ENCODE measurements around the gene PDE4D.

Gene PDE4D

DNA sequence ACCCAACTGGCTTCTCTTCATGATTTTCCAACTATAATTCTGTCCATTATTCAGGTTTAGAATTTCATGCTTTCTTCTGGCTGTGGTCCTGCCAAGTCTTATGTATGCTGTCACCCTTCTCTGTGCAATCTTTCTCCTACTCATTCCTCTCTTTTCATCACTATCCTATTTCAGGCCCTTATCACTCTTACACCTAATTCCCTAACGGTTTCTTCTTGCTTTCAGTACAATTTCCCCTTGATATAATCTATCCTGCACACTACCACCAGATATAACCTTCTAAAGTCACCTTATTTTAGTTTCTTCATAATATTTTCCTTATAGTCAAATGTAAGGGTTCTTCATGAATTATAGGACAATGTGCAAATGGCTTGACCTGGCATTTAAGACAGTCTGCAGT is 874.4 kb downstream of the PDE4D start:
- DNase-seq (ENCODE audit: low spot score) = no peak
- TF ChIP-seq, protein P1, sequence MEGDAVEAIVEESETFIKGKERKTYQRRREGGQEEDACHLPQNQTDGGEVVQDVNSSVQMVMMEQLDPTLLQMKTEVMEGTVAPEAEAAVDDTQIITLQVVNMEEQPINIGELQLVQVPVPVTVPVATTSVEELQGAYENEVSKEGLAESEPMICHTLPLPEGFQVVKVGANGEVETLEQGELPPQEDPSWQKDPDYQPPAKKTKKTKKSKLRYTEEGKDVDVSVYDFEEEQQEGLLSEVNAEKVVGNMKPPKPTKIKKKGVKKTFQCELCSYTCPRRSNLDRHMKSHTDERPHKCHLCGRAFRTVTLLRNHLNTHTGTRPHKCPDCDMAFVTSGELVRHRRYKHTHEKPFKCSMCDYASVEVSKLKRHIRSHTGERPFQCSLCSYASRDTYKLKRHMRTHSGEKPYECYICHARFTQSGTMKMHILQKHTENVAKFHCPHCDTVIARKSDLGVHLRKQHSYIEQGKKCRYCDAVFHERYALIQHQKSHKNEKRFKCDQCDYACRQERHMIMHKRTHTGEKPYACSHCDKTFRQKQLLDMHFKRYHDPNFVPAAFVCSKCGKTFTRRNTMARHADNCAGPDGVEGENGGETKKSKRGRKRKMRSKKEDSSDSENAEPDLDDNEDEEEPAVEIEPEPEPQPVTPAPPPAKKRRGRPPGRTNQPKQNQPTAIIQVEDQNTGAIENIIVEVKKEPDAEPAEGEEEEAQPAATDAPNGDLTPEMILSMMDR (IDR thresholded peaks at IDR 0.05; ENCODE audit: extremely low read depth, missing control alignments) = no peak

DNA sequence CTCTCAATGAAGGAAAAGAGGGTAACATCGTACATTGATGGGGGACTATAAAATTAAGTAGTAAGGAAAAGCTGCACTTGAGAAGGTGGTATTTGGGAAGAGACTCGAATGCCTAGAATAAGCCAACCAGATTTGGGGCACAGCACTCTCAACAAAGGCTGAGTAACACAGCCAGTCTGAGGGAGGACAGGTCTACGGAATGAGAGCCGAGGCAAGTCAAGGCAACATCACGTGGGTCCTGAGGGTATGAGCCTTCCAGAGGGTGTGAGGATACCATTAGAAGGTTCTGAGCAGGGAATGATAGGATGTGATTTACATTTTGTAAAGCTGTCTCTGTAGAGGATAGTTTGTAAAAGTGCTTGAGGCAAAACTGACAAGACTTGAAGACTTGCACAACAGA is 876.6 kb downstream of the PDE4D start:
- TF ChIP-seq, protein P1 (IDR thresholded peaks at IDR 0.05; ENCODE audit: extremely low read depth, missing control alignments) = no peak
- DNase-seq (ENCODE audit: low spot score) = no peak

DNA sequence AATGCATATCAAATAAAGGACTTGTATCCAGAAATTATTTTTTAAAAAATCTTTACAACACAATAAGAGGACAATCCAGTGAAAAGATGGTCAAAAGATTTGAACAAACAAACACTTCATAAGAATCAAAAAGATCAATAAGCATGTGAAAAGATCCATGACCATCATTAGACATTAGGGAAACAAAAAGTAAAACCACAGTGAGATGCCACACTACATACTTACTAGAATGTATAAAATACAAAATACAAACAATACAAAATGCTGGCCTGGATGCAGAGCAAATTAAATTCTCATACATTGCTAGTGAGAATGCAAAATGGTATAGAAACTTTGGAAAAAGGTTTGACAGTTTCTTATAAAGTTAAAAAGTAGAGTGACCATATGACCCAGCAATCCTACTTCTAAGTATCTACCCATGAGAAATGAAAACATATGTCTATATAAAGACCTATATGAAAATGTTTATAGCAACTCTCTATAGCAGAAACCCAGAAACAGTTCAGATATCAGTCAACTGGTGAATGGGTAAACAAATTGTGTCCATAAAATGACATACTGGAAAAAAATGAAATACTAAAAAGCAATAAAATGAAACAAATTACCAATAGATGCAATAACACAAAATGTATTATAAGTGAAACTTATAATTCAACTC is 884.6 kb downstream of the PDE4D start:
- TF ChIP-seq, protein P1 (IDR thresholded peaks at IDR 0.05; ENCODE audit: extremely low read depth, missing control alignments) = no peak
- no peak for DNase-seq (ENCODE audit: low spot score)

DNA sequence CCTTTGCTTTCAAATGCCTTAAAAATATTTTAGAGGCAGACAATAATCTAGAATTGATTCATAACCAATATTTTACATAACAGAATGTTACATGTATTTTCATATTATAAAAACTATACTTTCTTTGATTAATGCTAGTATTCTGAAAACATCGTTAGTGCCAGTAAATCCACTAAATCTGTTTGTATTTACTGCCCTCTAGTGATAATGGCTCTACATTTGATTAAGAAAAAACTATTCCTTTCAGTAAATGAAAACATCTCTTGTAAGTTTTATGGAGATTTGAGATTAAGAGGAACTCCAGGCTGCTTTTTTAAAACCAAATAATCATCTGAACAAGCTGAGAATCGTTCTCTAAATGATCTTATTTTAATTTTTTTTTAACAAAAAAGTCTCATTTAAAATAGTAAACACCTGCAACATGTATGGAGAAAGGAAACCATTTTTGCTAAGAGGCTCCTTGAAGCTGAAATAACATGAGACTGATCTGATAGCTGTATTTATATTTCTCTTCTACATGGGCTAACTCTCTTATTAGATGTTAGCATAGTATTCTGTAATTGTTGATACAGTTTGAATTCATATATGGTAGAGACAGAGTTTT is 886.0 kb downstream of the PDE4D start:
- TF ChIP-seq, protein P1 (IDR thresholded peaks at IDR 0.05; ENCODE audit: extremely low read depth, missing control alignments) = no peak
- DNase-seq (ENCODE audit: low spot score) = peak; percentile 23

DNA sequence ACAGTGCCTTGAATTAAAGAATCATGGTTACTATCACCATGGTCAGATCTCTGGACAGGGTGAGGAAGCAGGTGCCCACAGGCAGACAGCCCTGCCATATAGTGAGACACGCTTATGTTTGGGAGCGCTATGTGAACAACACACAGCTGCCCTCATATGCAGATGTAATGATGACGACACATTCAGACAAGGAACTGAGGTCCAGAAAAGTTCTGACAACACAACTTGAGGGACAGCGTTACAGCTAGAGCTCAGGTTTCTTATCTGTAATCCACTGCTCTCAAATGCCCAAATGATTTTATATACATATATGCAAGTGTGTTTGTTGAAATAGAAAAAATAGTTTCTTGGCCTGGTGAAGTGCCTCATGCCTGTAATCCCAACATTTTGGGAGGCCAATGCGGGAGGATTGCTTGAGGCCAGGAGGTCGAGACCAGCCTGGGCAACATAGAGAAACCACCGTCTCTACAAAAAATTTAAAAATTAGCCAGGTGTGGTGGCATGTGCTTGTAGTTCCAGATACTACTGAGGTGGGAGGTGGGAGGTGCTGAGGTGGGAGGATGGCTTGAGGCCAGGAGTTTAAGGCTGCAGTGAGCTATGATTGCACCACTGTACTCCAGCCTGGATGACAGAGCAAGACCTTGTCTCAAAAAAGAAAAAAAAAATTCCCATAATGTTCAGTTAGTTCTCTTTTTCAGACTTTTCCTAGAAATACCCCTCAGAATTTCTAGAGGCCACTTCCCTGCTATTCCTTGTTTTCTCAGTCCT is 887.4 kb downstream of the PDE4D start:
- DNase-seq (ENCODE audit: low spot score) = no peak
- TF ChIP-seq, protein P1 (IDR thresholded peaks at IDR 0.05; ENCODE audit: extremely low read depth, missing control alignments) = no peak

DNA sequence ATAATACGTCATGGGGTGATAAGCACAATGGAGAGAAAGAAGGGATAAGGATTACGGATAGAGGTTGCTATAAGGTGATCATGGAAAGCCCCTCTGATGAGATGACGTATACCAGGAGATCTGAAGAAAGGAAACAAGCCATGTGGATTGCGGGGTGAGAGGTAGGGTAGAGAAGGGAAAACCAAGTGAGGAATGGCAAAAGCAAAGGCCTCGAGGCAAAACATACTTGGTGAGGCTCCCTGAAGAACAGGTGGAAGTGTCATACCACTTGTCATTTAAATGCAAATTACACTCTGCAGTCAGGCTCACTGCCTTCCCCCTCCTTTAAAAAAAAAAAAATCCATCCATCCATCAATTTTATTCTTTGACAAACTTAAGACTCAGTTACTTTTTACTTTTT is 889.9 kb downstream of the PDE4D start:
- DNase-seq (ENCODE audit: low spot score) = no peak
- TF ChIP-seq, protein P1 (IDR thresholded peaks at IDR 0.05; ENCODE audit: extremely low read depth, missing control alignments) = no peak

DNA sequence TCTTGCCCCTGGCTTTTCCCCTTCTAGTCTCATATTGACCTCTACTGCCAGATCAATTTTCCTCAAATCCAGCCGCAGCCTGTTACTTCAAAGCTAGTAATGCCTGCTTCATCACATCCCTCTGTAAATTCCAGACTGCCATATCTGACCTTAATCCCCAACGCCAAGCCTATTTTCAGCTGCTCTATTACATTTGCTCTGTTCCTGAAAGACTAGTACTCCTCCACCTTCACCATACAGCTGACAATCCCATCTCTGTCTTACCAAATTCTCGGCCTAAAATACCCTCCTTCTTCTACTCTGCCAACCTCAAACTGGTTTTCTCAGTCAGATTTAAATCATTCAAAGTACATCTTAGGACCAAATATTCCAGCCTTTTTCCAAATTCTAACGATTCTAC is 890.4 kb downstream of the PDE4D start:
- DNase-seq (ENCODE audit: low spot score) = no peak
- TF ChIP-seq, protein P1 (IDR thresholded peaks at IDR 0.05; ENCODE audit: extremely low read depth, missing control alignments) = no peak

All from GM20000 (cell line).